HEK293 (cell line): ENCODE results near the gene ADCY10.

Source experiments
- CTCF ChIA-PET: fragments of 350-600 bp; formaldehyde crosslinking; extraction: SDS; loops from one replicate; lab custom pipeline; 2021; ENCODE audit warnings: antibody characterized with exemption; lab: Yijun Ruan, JAX
- POLR2A ChIA-PET: fragments of 300-600 bp; formaldehyde crosslinking; extraction: SDS; loops from one replicate; lab custom pipeline; 2020; ENCODE audit warnings: antibody characterized with exemption, inconsistent platforms; lab: Yijun Ruan, JAX
- H3K27ac ChIP-seq: fragments of 200-500 bp; sonication (Bioruptor generic); 2 replicates; pipeline ENCODE4 v1.5.1; 2014; ENCODE audit warnings: low read depth, low read length, control low read depth, inconsistent platforms; ENCODE audit errors: extremely low read depth
- H3K36me3 ChIP-seq, 2 experiments: fragments of 200-500 bp in 1 of 2; sonication (Bioruptor generic) in 1 of 2; 1 replicate in 1 of 2; 2 replicates in 1 of 2; pipeline ENCODE4 v1.5.1; 2014 to 2017; ENCODE audit warnings: inconsistent platforms in 2 of 2, low read length in 2 of 2; ENCODE audit not compliant: control insufficient read depth in 2 of 2, insufficient read depth in 1 of 2
- H3K4me1 ChIP-seq: fragments of 200-500 bp; sonication (Bioruptor generic); 2 replicates; pipeline ENCODE4 v1.5.1; 2014; ENCODE audit warnings: mild to moderate bottlenecking, low read length, inconsistent platforms; ENCODE audit not compliant: control insufficient read depth, insufficient read depth
- H3K4me3 ChIP-seq: 2 replicates; pipeline ENCODE4 v1.5.1; 2011; ENCODE audit warnings: low read depth, mild to moderate bottlenecking, control low read depth, low read length, moderate library complexity
- H3K9me3 ChIP-seq: fragments of 200-500 bp; sonication (Bioruptor generic); 2 replicates; pipeline ENCODE4 v1.5.1; 2014; ENCODE audit warnings: low read depth, low read length, inconsistent platforms; ENCODE audit not compliant: control insufficient read depth, insufficient read depth
- KLF10 ChIP-seq: fragments of 450-650 bp; IDR thresholded peaks from 2 replicates; pipeline ENCODE4 v1.5.1; 2018; ENCODE audit warnings: missing biosample characterization, mild to moderate bottlenecking, missing genetic modification characterization
- PATZ1 ChIP-seq: fragments of 450-650 bp; formaldehyde crosslinking; IDR thresholded peaks from 2 replicates; pipeline ENCODE4 v1.5.1; 2016; ENCODE audit warnings: missing biosample characterization, missing genetic modification characterization
- PRDM4 ChIP-seq: fragments of 450-650 bp; formaldehyde crosslinking; IDR thresholded peaks from 2 replicates; pipeline ENCODE4 v1.5.1; 2017; ENCODE audit warnings: missing biosample characterization, missing genetic modification characterization
- ZBTB10 ChIP-seq: fragments of 450-650 bp; formaldehyde crosslinking; IDR thresholded peaks from 2 replicates; pipeline ENCODE4 v1.5.1; 2016; ENCODE audit warnings: missing biosample characterization, missing genetic modification characterization
- ZBTB8A ChIP-seq: fragments of 450-650 bp; formaldehyde crosslinking; IDR thresholded peaks from 2 replicates; pipeline ENCODE4 v1.5.1; 2016; ENCODE audit warnings: missing biosample characterization, missing genetic modification characterization
- ZFP41 ChIP-seq: fragments of 450-650 bp; formaldehyde crosslinking; IDR thresholded peaks from 2 replicates; pipeline ENCODE4 v1.5.1; 2016; ENCODE audit warnings: missing biosample characterization, missing genetic modification characterization, borderline replicate concordance
- ZNF133 ChIP-seq: fragments of 450-650 bp; formaldehyde crosslinking; IDR thresholded peaks from 2 replicates; pipeline ENCODE4 v1.5.1; 2016; ENCODE audit warnings: missing biosample characterization, missing genetic modification characterization
- ZNF2 ChIP-seq: fragments of 450-650 bp; formaldehyde crosslinking; IDR thresholded peaks from 2 replicates; pipeline ENCODE4 v1.5.1; 2016; ENCODE audit warnings: missing biosample characterization, missing genetic modification characterization
- ZNF202 ChIP-seq: fragments of 450-650 bp; formaldehyde crosslinking; IDR thresholded peaks from 2 replicates; pipeline ENCODE4 v1.5.1; 2016; ENCODE audit warnings: missing biosample characterization, missing genetic modification characterization, borderline replicate concordance
- ZNF239 ChIP-seq: fragments of 450-650 bp; formaldehyde crosslinking; IDR thresholded peaks from 2 replicates; pipeline ENCODE4 v1.5.1; 2016; ENCODE audit warnings: missing biosample characterization, missing genetic modification characterization
- ZNF24 ChIP-seq: fragments of 450-650 bp; formaldehyde crosslinking; IDR thresholded peaks from 2 replicates; pipeline ENCODE4 v1.5.1; 2016; ENCODE audit warnings: missing biosample characterization, missing genetic modification characterization
- ZNF324 ChIP-seq: fragments of 450-650 bp; formaldehyde crosslinking; IDR thresholded peaks from 2 replicates; pipeline ENCODE4 v1.5.1; 2016; ENCODE audit warnings: missing biosample characterization, missing genetic modification characterization
- ZNF423 ChIP-seq: fragments of 450-650 bp; formaldehyde crosslinking; IDR thresholded peaks from 2 replicates; pipeline ENCODE4 v1.5.1; 2016; ENCODE audit warnings: missing biosample characterization, missing genetic modification characterization
- ZNF544 ChIP-seq: fragments of 450-650 bp; formaldehyde crosslinking; IDR thresholded peaks from 2 replicates; pipeline ENCODE4 v1.5.0; 2017; ENCODE audit warnings: missing biosample characterization, missing genetic modification characterization
- ZNF707 ChIP-seq: fragments of 450-650 bp; formaldehyde crosslinking; IDR thresholded peaks from 2 replicates; pipeline ENCODE4 v1.5.1; 2016; ENCODE audit warnings: missing biosample characterization, missing genetic modification characterization
- ZNF776 ChIP-seq: fragments of 450-650 bp; formaldehyde crosslinking; IDR thresholded peaks from 2 replicates; pipeline ENCODE4 v1.5.0; 2017; ENCODE audit warnings: missing biosample characterization, missing genetic modification characterization, borderline replicate concordance
- ZNF791 ChIP-seq: fragments of 450-650 bp; formaldehyde crosslinking; IDR thresholded peaks from 2 replicates; pipeline ENCODE4 v1.5.1; 2016; ENCODE audit warnings: missing biosample characterization, missing genetic modification characterization
- ZSCAN23 ChIP-seq: fragments of 450-650 bp; formaldehyde crosslinking; IDR thresholded peaks from 2 replicates; pipeline ENCODE4 v1.5.1; 2016; ENCODE audit warnings: missing biosample characterization, missing genetic modification characterization
- ZSCAN4 ChIP-seq: fragments of 450-650 bp; formaldehyde crosslinking; IDR thresholded peaks from 2 replicates; pipeline ENCODE4 v1.5.1; 2017; ENCODE audit warnings: missing biosample characterization, missing genetic modification characterization

The ADCY10 gene

GRCh38 chr1:167929725-167930124, 15.8 kb upstream of the ADCY10 start:
- H3K4me1 ChIP-seq, result peaks cover 8% of the 10 kb centered on the region

More at GRCh38 chr1:167929725-167930124, 15.8 kb upstream of the ADCY10 start:
- CTCF ChIA-PET, result no interaction called here
- Histone ChIP-seq H3K36me3 (no peaks in the 10 kb centered on the region), H3K9me3 (no peaks in the 10 kb centered on the region), H3K4me3 (no peak overlapping the region), H3K27ac (no peak overlapping the region)
- POLR2A ChIA-PET, result no interaction called here
- TF ChIP-seq ZFP41 (tag by site-specific recombination) (no peak), PATZ1 (tag by site-specific recombination) (no peak), ZNF791 (tag by site-specific recombination) (no peak), ZNF2 (tag by site-specific recombination) (no peak), ZBTB10 (tag by site-specific recombination) (no peak), KLF10 (tag by site-specific recombination) (no peak), ZNF544 (no peak), ZNF324 (tag by site-specific recombination) (no peak), ZSCAN4 (no peak), ZNF24 (no peak), ZNF133 (no peak), ZNF202 (tag by site-specific recombination) (no peak), PRDM4 (tag by site-specific recombination) (no peak), ZNF776 (tag by site-specific recombination) (no peak), ZSCAN23 (no peak), ZNF707 (no peak), ZBTB8A (tag by site-specific recombination) (no peak), ZNF239 (tag by site-specific recombination) (no peak), ZNF423 (tag by site-specific recombination) (no peak)
